ENCODE measurements around the gene ATP2B2. TPM values are rescaled to one million over a fixed set of nuclear protein-coding genes. Genes with fewer than 3 reads are reported as not detected.

Gene ATP2B2
- total and polyA plus RNA-seq, 2 of the 8 experiments (the other 6 are each of a cell fraction or from before 2014, with no cell fraction given), result 0.14 to 1.2 TPM

DNA sequence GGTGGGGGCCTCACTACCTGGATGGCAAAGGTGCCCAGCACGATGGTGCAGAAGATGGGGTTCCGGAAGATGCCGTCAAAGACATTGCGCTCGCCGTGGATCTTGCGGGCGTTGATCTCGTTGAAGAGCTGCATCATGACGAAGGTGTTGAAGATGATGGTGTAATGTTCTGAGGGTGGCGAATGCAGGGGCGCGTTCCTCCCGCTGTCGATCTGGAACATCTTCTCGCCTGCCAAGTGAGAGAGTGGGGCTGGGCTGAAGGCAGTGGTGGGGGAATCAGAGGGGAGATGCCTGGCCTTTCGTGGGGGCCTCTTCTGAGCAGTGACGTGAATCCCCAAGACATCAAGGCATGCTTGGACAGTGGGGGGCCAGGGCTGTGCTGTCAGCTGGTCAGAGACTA is 164.9 kb downstream of the ATP2B2 start:
- Histone ChIP-seq H3K4me1 (replicated peaks in 1 of 4; ENCODE audit: control insufficient read depth in 3 of 4, insufficient read depth in 4 of 4, low read length in 3 of 4) (peaks cover 0 to 2% (median under 1%) of the 10 kb centered on the region in 4 experiments; a peak in 1 of 7 replicates), H2AFZ (ENCODE audit: low read length) (no peak overlapping the region), H3K4me3 (ENCODE audit: extremely low read depth in 1 of 4, insufficient read depth in 2 of 4, low read depth in 3 of 4, low read length in 4 of 4) (no peak overlapping the region), H3K27me3 (replicated peaks in 1 of 4; ENCODE audit: control insufficient read depth in 3 of 4, extremely low read depth in 1 of 4, insufficient read depth in 3 of 4, low read length in 3 of 4) (no peaks in the 10 kb centered on the region), H3K79me1 (ENCODE audit: low read depth, low read length) (no peaks in the 10 kb centered on the region), H2BK20ac (ENCODE audit: low read length) (no peak overlapping the region), H3K4ac (replicated peaks; ENCODE audit: insufficient read length, low read depth, low read length) (no peak overlapping the region), H3K56ac (replicated peaks; ENCODE audit: insufficient read length, low read depth, low read length) (no peak overlapping the region), H4K8ac (ENCODE audit: extremely low read depth, insufficient read depth, low read length) (no peak overlapping the region), H3K27ac (ENCODE audit: low read depth, low read length) (no peak overlapping the region), H3K36me3 (ENCODE audit: control insufficient read depth in 2 of 4, insufficient read depth in 4 of 4, low read length in 3 of 4) (no peaks in the 10 kb centered on the region), H4K20me1 (replicated peaks in 1 of 2; ENCODE audit: control insufficient read depth in 1 of 2, insufficient read depth in 2 of 2, low read length in 2 of 2) (no peaks in the 10 kb centered on the region), H2BK120ac (replicated peaks; ENCODE audit: low read depth, low read length) (no peak overlapping the region), H3K9me3 (ENCODE audit: insufficient read depth in 2 of 2, low read depth in 1 of 2, low read length in 1 of 2) (no peaks in the 10 kb centered on the region), H3K23me2 (ENCODE audit: low read depth, low read length) (no peaks in the 10 kb centered on the region), H2BK5ac (ENCODE audit: low read depth, low read length) (no peak overlapping the region), H2AK5ac (ENCODE audit: low read depth, low read length) (no peak overlapping the region), H4K91ac (replicated peaks; ENCODE audit: insufficient read length, low read length) (no peak overlapping the region), H3K9ac (replicated peaks in 1 of 4; ENCODE audit: extremely low read depth in 1 of 4, low read depth in 3 of 4, low read length in 3 of 4) (0 out of 7 replicates have a peak overlapping the region, but pooled peaks of 1 of the 4 experiments have one; percentile 7), H2BK12ac (ENCODE audit: low read depth, low read length) (no peak overlapping the region), H2BK15ac (ENCODE audit: low read length) (no peak overlapping the region), H3K4me2 (ENCODE audit: insufficient read depth in 1 of 2, low read depth in 2 of 2, low read length in 2 of 2) (no peak overlapping the region), H3K23ac (ENCODE audit: insufficient read length) (no peak overlapping the region), H3K18ac (ENCODE audit: extremely low read depth, low read length) (no peak overlapping the region), H4K5ac (ENCODE audit: insufficient read length, low read depth, low read length) (no peak overlapping the region), H3K79me2 (ENCODE audit: control insufficient read depth in 1 of 2, insufficient read depth in 2 of 2, low read length in 2 of 2) (no peaks in the 10 kb centered on the region), H3K14ac (ENCODE audit: insufficient read length) (no peak overlapping the region)
- no peak for DNase-seq (ENCODE audit: low read depth in 1 of 2, low spot score in 2 of 2)
- no peak for FAIRE-seq
- ChIA-PET CTCF (ENCODE audit: partially characterized antibody) (interaction anchor here (0.5 to 5.1 kb wide), 15 partner anchors 11 to 399 kb away, joined by 3 to 46 read pairs (median 3); no protein-coding TSS in a partner anchor), POLR2A (ENCODE audit: partially characterized antibody) (no interaction called here)
- WGBS, 2 experiments (ENCODE audit: extremely low coverage in 1 of 2, insufficient coverage in 1 of 2, insufficient read length in 1 of 2, insufficient replicate concordance in 2 of 2, low coverage in 1 of 2, low lambda C conversion rate in 2 of 2, missing lambda C conversion rate in 1 of 2), result 95% methylated on average over 18 of the region's 18 CpGs; no CpG with 5 or more reads in 1 of the 2 experiments
- no peak for TF ChIP-seq NRF1 (IDR thresholded peaks at IDR 0.05; ENCODE audit: low read depth, low read length)
- TF ChIP-seq SUZ12 (IDR thresholded peaks at IDR 0.05; ENCODE audit: low read length), result no peak
- TF ChIP-seq CHD2 (IDR thresholded peaks at IDR 0.05; ENCODE audit: low read length), result no peak
- TF ChIP-seq KDM5A (IDR thresholded peaks at IDR 0.05; ENCODE audit: low read length), result no peak
- TF ChIP-seq, protein P1, sequence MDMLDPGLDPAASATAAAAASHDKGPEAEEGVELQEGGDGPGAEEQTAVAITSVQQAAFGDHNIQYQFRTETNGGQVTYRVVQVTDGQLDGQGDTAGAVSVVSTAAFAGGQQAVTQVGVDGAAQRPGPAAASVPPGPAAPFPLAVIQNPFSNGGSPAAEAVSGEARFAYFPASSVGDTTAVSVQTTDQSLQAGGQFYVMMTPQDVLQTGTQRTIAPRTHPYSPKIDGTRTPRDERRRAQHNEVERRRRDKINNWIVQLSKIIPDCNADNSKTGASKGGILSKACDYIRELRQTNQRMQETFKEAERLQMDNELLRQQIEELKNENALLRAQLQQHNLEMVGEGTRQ (IDR thresholded peaks at IDR 0.05; ENCODE audit: low read length), result no peak
- no peak for TF ChIP-seq RNF2 (IDR thresholded peaks at IDR 0.05; ENCODE audit: borderline replicate concordance, low read depth, low read length, missing control alignments, poor library complexity, severe bottlenecking)
- TF ChIP-seq RBBP5 (IDR thresholded peaks at IDR 0.05; ENCODE audit: borderline replicate concordance, low read depth, low read length), result no peak
- no peak for TF ChIP-seq MAFK (IDR thresholded peaks at IDR 0.05; ENCODE audit: low read depth, low read length)
- TF ChIP-seq TCF12 (IDR thresholded peaks at IDR 0.05; ENCODE audit: low read depth, low read length), result no peak
- no peak for TF ChIP-seq SAP30 (IDR thresholded peaks at IDR 0.05; ENCODE audit: insufficient read depth, insufficient replicate concordance, low read length)
- no peak for TF ChIP-seq SIX5 (IDR thresholded peaks at IDR 0.05; ENCODE audit: low read depth, low read length)
- TF ChIP-seq BCL11A (IDR thresholded peaks at IDR 0.05; ENCODE audit: low read depth in 2 of 2, low read length in 2 of 2), result no peak
- TF ChIP-seq TAF1 (IDR thresholded peaks at IDR 0.05; ENCODE audit: low read depth, low read length), result no peak

Measured in H1 (cell line).